NCI-H1694 treated with DMSO at 0.1 percent for 48 hours (cell line): Measurements from ENCODE around the gene GJB1.
"Not testable (repeated sequence)": the region's sequence is repeated elsewhere in the genome, so short reads cannot be mapped to it uniquely, and the experiment has no call there.

Experiments
- DNase-seq: peaks from one replicate; lab custom pipeline; 2025; lab: John Stamatoyannopoulos, UW

The GJB1 gene

GRCh38 chrX:71256051-71256450 is 33.0 kb downstream of the GJB1 start:
- DNase-seq = no peak

GRCh38 chrX:71256856-71257255 is 33.8 kb downstream of the GJB1 start:
- no peak for DNase-seq

GRCh38 chrX:71268624-71269023 is 45.6 kb downstream of the GJB1 start:
- not testable (repeated sequence) for DNase-seq

- no peak for DNase-seq
Observed at GRCh38 chrX:71269801-71270395, 46.9 kb downstream of the GJB1 start.

- not testable (repeated sequence) for DNase-seq
Observed at GRCh38 chrX:71272313-71272712, 49.3 kb downstream of the GJB1 start.
